AG04449 (cell line): ENCODE data around the gene SIAH3.

ENCODE experiments used
- CTCF ChIA-PET: fragments of 350-600 bp; formaldehyde crosslinking; extraction: SDS; loops from one replicate; lab custom pipeline; 2021; ENCODE audit warnings: antibody characterized with exemption; lab: Yijun Ruan, JAX
- POLR2A ChIA-PET: fragments of 400-600, 350-600 bp; formaldehyde crosslinking; extraction: SDS; loops from one replicate; lab custom pipeline; 2020; ENCODE audit warnings: antibody characterized with exemption, inconsistent platforms; lab: Yijun Ruan, JAX
- DNase-seq: peaks from one replicate; pipeline ENCODE4 v3.0.0-alpha.2; 2010; ENCODE audit warnings: low read depth, low spot score
- H3K4me3 ChIP-seq: 2 replicates; pipeline ENCODE4 v1.5.1; 2011; ENCODE audit warnings: low read depth, mild to moderate bottlenecking, control low read depth, low read length
- CTCF ChIP-seq: IDR thresholded peaks from one replicate; pipeline ENCODE4 v1.5.1; 2011; ENCODE audit warnings: mild to moderate bottlenecking, moderate library complexity, low read length, control low read depth, inconsistent platforms; ENCODE audit not compliant: insufficient read depth; ENCODE audit errors: missing control alignments

The SIAH3 gene

DNA sequence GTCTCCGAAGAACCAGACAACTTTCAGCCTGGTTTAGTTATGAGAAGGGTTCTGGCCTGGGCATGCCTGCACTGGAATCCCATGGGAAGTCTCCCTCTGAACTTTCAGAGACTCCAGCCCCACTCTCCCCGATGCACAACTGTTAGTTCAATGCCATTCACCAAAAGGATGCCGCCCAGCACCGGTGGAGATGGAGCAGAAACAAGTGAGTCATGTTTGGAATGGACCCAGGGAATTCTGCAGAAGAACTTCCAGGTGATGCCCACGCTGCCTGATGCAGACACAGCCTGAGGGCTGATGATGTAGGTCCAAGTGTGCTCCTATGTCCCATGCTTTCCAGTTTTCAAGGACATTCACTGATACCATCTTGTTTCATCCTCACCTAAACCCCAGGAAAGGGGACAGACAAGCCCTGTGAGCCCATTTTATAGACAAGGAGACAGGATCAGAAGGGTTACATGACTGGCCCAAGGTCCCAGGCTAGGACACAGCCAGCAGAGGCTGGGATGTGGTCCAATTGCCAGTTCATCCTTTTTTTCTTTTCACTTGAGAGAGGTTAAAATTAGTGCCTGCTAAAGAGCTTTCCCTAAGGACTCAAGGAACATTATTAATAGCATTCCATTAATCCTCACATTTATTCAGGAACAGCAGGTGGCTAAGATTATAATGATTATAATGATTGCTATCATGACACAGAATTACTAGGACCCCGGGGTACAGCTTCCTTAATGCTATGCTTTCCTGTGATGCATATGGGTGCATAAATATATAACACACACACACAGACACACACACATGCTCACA is 39.5 kb downstream of the SIAH3 start:
- POLR2A ChIA-PET: no interaction called here
- DNase-seq: no peak
- CTCF ChIA-PET: interaction anchor here (1.3 kb wide), 1 partner anchor 314 kb away, joined by 3 read pairs; no protein-coding TSS in a partner anchor

DNA sequence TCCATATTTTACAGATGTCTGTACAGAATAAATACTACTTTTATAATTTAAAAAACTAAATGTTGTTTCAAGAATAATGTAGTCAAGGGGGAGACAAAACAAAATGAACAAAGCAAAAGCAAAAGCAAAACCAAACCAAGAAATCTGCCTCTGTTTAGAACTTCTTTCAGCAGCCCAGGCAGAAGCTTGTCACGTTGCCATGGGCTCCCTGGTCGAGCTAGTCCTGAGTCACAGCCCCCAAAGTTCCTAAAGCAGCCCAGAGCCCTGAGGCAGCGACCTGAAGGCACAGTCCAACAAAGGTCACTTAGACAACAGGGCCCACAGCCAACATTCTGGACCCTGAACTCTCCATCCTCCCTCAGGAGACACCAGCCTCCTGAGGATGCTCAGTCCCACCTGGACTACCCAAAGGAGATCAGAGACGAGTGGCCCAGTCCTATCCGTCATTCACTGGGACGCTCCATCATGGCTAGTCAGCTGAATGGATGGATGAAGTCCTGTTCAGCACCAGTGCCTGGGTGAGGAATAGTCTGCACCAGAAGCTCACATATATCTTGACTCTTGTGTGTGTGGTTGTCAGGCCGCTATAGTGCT is 41.7 kb downstream of the SIAH3 start:
- ChIA-PET POLR2A (no interaction called here), CTCF (no interaction called here)
- no peak overlapping the region for H3K4me3 ChIP-seq
- TF ChIP-seq CTCF: no peak
- DNase-seq: no peak

More for the DNA sequence above, 39.5 kb downstream of the SIAH3 start:
- TF ChIP-seq CTCF: no peak
- no peak overlapping the region for H3K4me3 ChIP-seq

DNA sequence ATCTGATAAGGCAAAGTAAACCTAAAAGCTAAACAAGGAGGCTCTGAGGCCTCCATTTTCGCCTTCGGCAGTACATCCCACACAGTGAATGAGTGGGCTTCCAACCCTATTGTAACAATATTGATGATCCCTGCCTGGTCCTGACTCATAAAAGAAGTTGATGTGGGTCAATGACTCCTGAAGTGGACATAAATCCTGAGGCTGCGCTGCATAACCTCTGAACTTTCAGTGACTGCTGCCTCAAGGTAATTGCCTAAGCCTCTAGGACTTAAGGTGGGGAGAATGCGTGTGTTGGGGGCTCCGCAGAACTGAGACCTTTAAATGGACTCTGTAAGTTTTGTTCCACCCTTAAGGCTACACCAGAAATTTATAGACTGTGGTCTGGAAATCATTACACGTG is 42.6 kb downstream of the SIAH3 start:
- ChIA-PET POLR2A (no interaction called here), CTCF (interaction anchor here (6.0 kb wide), 1 partner anchor 317 kb away, joined by 76 read pairs; no protein-coding TSS in a partner anchor)
- H3K4me3 ChIP-seq: no peak overlapping the region

DNA sequence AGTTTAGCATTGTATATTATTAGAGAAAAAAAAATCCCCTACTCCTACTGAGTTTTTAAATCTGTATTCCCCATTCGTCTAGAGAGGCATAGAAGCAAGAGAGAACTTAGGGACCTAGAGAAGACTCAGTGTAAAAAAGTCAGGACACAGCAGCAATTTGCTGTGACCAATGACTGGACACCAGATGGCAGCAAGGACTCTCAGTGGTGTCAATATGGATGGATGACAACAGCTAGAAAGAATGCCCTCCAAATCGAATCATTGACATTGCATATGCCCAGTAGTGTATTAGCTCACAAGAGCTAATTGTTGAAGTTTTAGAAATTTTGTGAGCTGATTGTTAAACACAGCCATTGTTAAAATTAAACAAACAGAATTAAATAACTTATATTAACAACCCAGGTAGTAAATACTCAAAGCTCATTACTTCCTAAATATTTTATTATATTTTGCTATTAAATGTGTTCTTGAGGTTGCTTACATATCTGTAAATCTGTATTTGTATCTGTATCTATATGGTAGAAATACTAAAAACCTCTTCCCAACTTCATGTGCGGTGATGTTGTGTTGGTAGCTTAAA is 43.9 kb downstream of the SIAH3 start:
- DNase-seq: no peak
- ChIA-PET CTCF (interaction anchor here (0.7 to 6.0 kb wide), 21 partner anchors 11 to 516 kb away, joined by 3 to 76 read pairs (median 5); no protein-coding TSS in a partner anchor), POLR2A (interaction anchor here (0.7 kb wide), 1 partner anchor 22 kb away, joined by 3 read pairs; no protein-coding TSS in a partner anchor)
- TF ChIP-seq CTCF: peak; percentile 38
- H3K4me3 ChIP-seq: no peak overlapping the region

More for the DNA sequence above, 42.6 kb downstream of the SIAH3 start:
- DNase-seq: no peak
- TF ChIP-seq CTCF: no peak

GRCh38 chr13:45800485-45800884 is 51.1 kb downstream of the SIAH3 start:
- ChIA-PET POLR2A (no interaction called here), CTCF (no interaction called here)
- no peak for TF ChIP-seq CTCF
- no peak for DNase-seq
- H3K4me3 ChIP-seq: no peak overlapping the region

GRCh38 chr13:45799451-45799850 is 52.1 kb downstream of the SIAH3 start:
- POLR2A ChIA-PET: no interaction called here
- DNase-seq: no peak
- CTCF ChIA-PET: no interaction called here

More at GRCh38 chr13:45799451-45799850, 52.1 kb downstream of the SIAH3 start:
- H3K4me3 ChIP-seq: no peak overlapping the region
- TF ChIP-seq CTCF: no peak
